Sciatic nerve (tissue), 2 donors: Measurements from ENCODE around the gene HS6ST2. TPM values are rescaled to one million over a fixed set of nuclear protein-coding genes. Genes with fewer than 3 reads are reported as not detected.
A peak's percentile ranks its signal among the peaks of the same experiment; 100 is the strongest.

ENCODE experiments used
- ATAC-seq: fragments of 200-7000 bp; cut with Tn5 transposase; one replicate; pipeline ENCODE4 v1.9.1; 2020; ENCODE audit warnings: mild to moderate bottlenecking, moderate library complexity
- DNase-seq: peaks from one replicate; pipeline ENCODE4 v3.0.0-alpha.2; 2020; ENCODE audit warnings: low spot score
- intact Hi-C: fragments of 100-400 bp; cut with DNase I; formaldehyde crosslinking; loops from one replicate; pipeline ENCODE4 v1.14.2; 2022
- total RNA-seq: library from RNA; stranded (reverse); fragmentation: NEBNext Ultra II Directional; extraction: Animal tissue kit (Norgen Biotek cat#: 25700); gene quantifications from one replicate; pipeline ENCODE4 v1.2.1, GENCODE V29; 2021
- donor health status: DM: no; HTN: no; CAD: no.
- donor health status: DM: no; HTN: no; CAD: no.

HS6ST2 gene
- total RNA-seq, 1 donor from 2014 or later = 0.36 TPM

GRCh38 chrX:132657876-132658275 is 300.6 kb downstream of the HS6ST2 start:
- no peak for DNase-seq
- ATAC-seq = no peak
- intact Hi-C loops = loop anchor here (1.0 kb wide), 1 partner anchor 12 kb away; no protein-coding TSS in a partner anchor

GRCh38 chrX:132652871-132653270 is 305.6 kb downstream of the HS6ST2 start:
- intact Hi-C loops = no loop called here
- ATAC-seq = no peak
- DNase-seq = no peak

GRCh38 chrX:132651421-132652086 is 306.9 kb downstream of the HS6ST2 start:
- intact Hi-C loops = no loop called here
- DNase-seq (no peak), ATAC-seq (no peak)

GRCh38 chrX:132648895-132649294 is 309.5 kb downstream of the HS6ST2 start:
- DNase-seq = no peak
- ATAC-seq = no peak
- intact Hi-C loops = no loop called here

- intact Hi-C loops = no loop called here
- ATAC-seq (no peak), DNase-seq (no peak)
Measured at GRCh38 chrX:132639446-132639845, 319.0 kb downstream of the HS6ST2 start.

- intact Hi-C loops = no loop called here
- ATAC-seq (no peak), DNase-seq (no peak)
Measured at GRCh38 chrX:132638313-132638712, 320.1 kb downstream of the HS6ST2 start.

- no peak for ATAC-seq
- intact Hi-C loops = no loop called here
- DNase-seq = no peak
Measured at GRCh38 chrX:132636080-132636479, 322.3 kb downstream of the HS6ST2 start.

GRCh38 chrX:132634521-132634920 is 323.9 kb downstream of the HS6ST2 start:
- intact Hi-C loops = no loop called here
- ATAC-seq (no peak), DNase-seq (no peak)

GRCh38 chrX:132631579-132632232 is 326.7 kb downstream of the HS6ST2 start:
- DNase-seq (no peak), ATAC-seq (peak; percentile 36)
- intact Hi-C loops = no loop called here

GRCh38 chrX:132624466-132624865 is 334.0 kb downstream of the HS6ST2 start:
- intact Hi-C loops = no loop called here
- no peak for DNase-seq
- no peak for ATAC-seq

GRCh38 chrX:132623942-132624341 is 334.5 kb downstream of the HS6ST2 start:
- no peak for ATAC-seq
- DNase-seq = no peak
- intact Hi-C loops = no loop called here

- DNase-seq = no peak
- intact Hi-C loops = no loop called here
- no peak for ATAC-seq
Measured at GRCh38 chrX:132623300-132623699, 335.1 kb downstream of the HS6ST2 start.

GRCh38 chrX:132622130-132622529 is 336.3 kb downstream of the HS6ST2 start:
- DNase-seq = no peak
- intact Hi-C loops = no loop called here
- ATAC-seq = no peak

- ATAC-seq (no peak), DNase-seq (no peak)
- intact Hi-C loops = no loop called here
Measured at GRCh38 chrX:132618810-132619209, 339.6 kb downstream of the HS6ST2 start.

- peak; percentile 60 for DNase-seq
- intact Hi-C loops = no loop called here
- ATAC-seq = peak; percentile 72
Measured at GRCh38 chrX:132615391-132616131, 342.9 kb downstream of the HS6ST2 start.

- no peak for ATAC-seq
- intact Hi-C loops = no loop called here
- DNase-seq = no peak
Measured at GRCh38 chrX:132614297-132614696, 344.1 kb downstream of the HS6ST2 start.

- ATAC-seq (no peak), DNase-seq (no peak)
- intact Hi-C loops = no loop called here
Measured at GRCh38 chrX:132613801-132614200, 344.6 kb downstream of the HS6ST2 start.

- DNase-seq = peak; percentile 70
- intact Hi-C loops = no loop called here
- ATAC-seq = peak; percentile 73
Measured at GRCh38 chrX:132612821-132613564, 345.4 kb downstream of the HS6ST2 start.

- DNase-seq = no peak
- ATAC-seq = no peak
- intact Hi-C loops = no loop called here
Measured at GRCh38 chrX:132610536-132610935, 347.9 kb downstream of the HS6ST2 start.
